SK-N-SH treated with all-trans-retinoic acid at 6 μM for 48 hours (cell line): Measurements from ENCODE around the gene ISG20.

Experiments
- ATAC-seq: fragments of 200-7000 bp; cut with Tn5 transposase; 3 replicates; pipeline ENCODE4 v1.9.1; 2020; ENCODE audit warnings: mild to moderate bottlenecking, moderate library complexity
- ARNTL ChIP-seq: fragments of 450-650 bp; formaldehyde crosslinking; IDR thresholded peaks from 2 replicates; pipeline ENCODE4 v1.5.0; 2020; ENCODE audit warnings: low read depth, mild to moderate bottlenecking, moderate library complexity, borderline replicate concordance
- BACH2 ChIP-seq: fragments of 250-450 bp; sonication (Bioruptor Pico); IDR thresholded peaks from 2 replicates; pipeline ENCODE4 v1.9.0; 2021; ENCODE audit warnings: mild to moderate bottlenecking, borderline replicate concordance
- CREB5 ChIP-seq: fragments of 250-450 bp; sonication (Bioruptor Pico); IDR thresholded peaks from 2 replicates; pipeline ENCODE4 v1.5.1; 2020; ENCODE audit warnings: low read depth, mild to moderate bottlenecking, moderate library complexity
- CSDC2 ChIP-seq: fragments of 250-450 bp; sonication (Bioruptor Pico); IDR thresholded peaks from 2 replicates; pipeline ENCODE4 v1.5.0; 2020; ENCODE audit warnings: mild to moderate bottlenecking, moderate library complexity
- CSRNP3 ChIP-seq: fragments of 250-450 bp; sonication (Bioruptor Pico); IDR thresholded peaks from 2 replicates; pipeline ENCODE4 v1.5.1; 2021; ENCODE audit warnings: mild to moderate bottlenecking, moderate library complexity
- ESRRG ChIP-seq: fragments of 250-450 bp; sonication (Bioruptor Pico); IDR thresholded peaks from 2 replicates; pipeline ENCODE4 v1.6.1; 2021; ENCODE audit warnings: mild to moderate bottlenecking
- GLIS3 ChIP-seq: fragments of 250-450 bp; sonication (Bioruptor Pico); IDR thresholded peaks from 2 replicates; pipeline ENCODE4 v1.5.0; 2020; ENCODE audit warnings: mild to moderate bottlenecking, moderate library complexity
- ISL1 ChIP-seq: fragments of 250-450 bp; sonication (Bioruptor Pico); IDR thresholded peaks from 2 replicates; pipeline ENCODE4 v2.1.2; 2022; ENCODE audit warnings: mild to moderate bottlenecking, moderate library complexity
- OSR1 ChIP-seq: fragments of 250-450 bp; sonication (Bioruptor Pico); IDR thresholded peaks from 2 replicates; pipeline ENCODE4 v1.8.0; 2022; ENCODE audit warnings: moderate library complexity, mild to moderate bottlenecking, inconsistent platforms
- PATZ1 ChIP-seq: fragments of 250-450 bp; sonication (Bioruptor Pico); IDR thresholded peaks from 2 replicates; pipeline ENCODE4 v1.8.0; 2020; ENCODE audit warnings: mild to moderate bottlenecking, moderate library complexity, borderline replicate concordance
- POU6F1 ChIP-seq: fragments of 250-450 bp; sonication (Bioruptor Pico); IDR thresholded peaks from 2 replicates; pipeline ENCODE4 v1.8.0; 2021; ENCODE audit warnings: low read depth, mild to moderate bottlenecking, moderate library complexity, borderline replicate concordance
- PPARA ChIP-seq: fragments of 250-450 bp; sonication (Bioruptor Pico); IDR thresholded peaks from 2 replicates; pipeline ENCODE4 v1.5.0; 2020; ENCODE audit warnings: mild to moderate bottlenecking, borderline replicate concordance
- RARB ChIP-seq: fragments of 250-450 bp; sonication (Bioruptor Pico); IDR thresholded peaks from 2 replicates; pipeline ENCODE4 v1.8.0; 2021; ENCODE audit warnings: mild to moderate bottlenecking, moderate library complexity
- SNAI2 ChIP-seq: fragments of 250-450 bp; sonication (Bioruptor Pico); IDR thresholded peaks from 2 replicates; pipeline ENCODE4 v1.5.0; 2020; ENCODE audit warnings: mild to moderate bottlenecking, moderate library complexity
- TCF4 ChIP-seq: fragments of 250-450 bp; sonication (Bioruptor Pico); IDR thresholded peaks from 2 replicates; pipeline ENCODE4 v1.8.0; 2021; ENCODE audit warnings: mild to moderate bottlenecking, moderate library complexity, borderline replicate concordance
- TOX ChIP-seq: fragments of 250-450 bp; sonication (Bioruptor Pico); IDR thresholded peaks from 2 replicates; pipeline ENCODE4 v1.8.0; 2021; ENCODE audit warnings: mild to moderate bottlenecking, moderate library complexity, borderline replicate concordance
- TSHZ2 ChIP-seq: fragments of 250-450 bp; sonication (Bioruptor Pico); IDR thresholded peaks from 2 replicates; pipeline ENCODE4 v1.5.0; 2020; ENCODE audit warnings: mild to moderate bottlenecking, moderate library complexity
- ZC3H10 ChIP-seq: fragments of 250-450 bp; sonication (Bioruptor Pico); IDR thresholded peaks from 2 replicates; pipeline ENCODE4 v1.5.1; 2021; ENCODE audit warnings: mild to moderate bottlenecking, moderate library complexity
- ZFP3 ChIP-seq: fragments of 250-450 bp; sonication (Bioruptor Pico); IDR thresholded peaks from 2 replicates; pipeline ENCODE4 v1.5.0; 2020; ENCODE audit warnings: mild to moderate bottlenecking, moderate library complexity
- ZFP30 ChIP-seq: fragments of 450-650 bp; formaldehyde crosslinking; IDR thresholded peaks from 2 replicates; pipeline ENCODE4 v1.5.0; 2022; ENCODE audit warnings: mild to moderate bottlenecking, moderate library complexity
- ZNF565 ChIP-seq: fragments of 450-650 bp; formaldehyde crosslinking; conservative IDR thresholded peaks from 2 replicates; pipeline ENCODE4 v1.5.0; 2020; ENCODE audit warnings: low read depth, mild to moderate bottlenecking, moderate library complexity
- ZNF8 ChIP-seq: fragments of 450-650 bp; formaldehyde crosslinking; IDR thresholded peaks from 2 replicates; pipeline ENCODE4 v1.5.0; 2020; ENCODE audit warnings: mild to moderate bottlenecking, moderate library complexity

The ISG20 gene

GRCh38 chr15:88616240-88616639, 22.6 kb upstream of the ISG20 start:
- TF ChIP-seq PPARA (CRISPR knock-in tag) (no peak), GLIS3 (CRISPR knock-in tag) (no peak), CREB5 (CRISPR knock-in tag) (no peak), ZC3H10 (no peak), ZFP30 (CRISPR knock-in tag) (no peak), ISL1 (CRISPR knock-in tag) (no peak), ZNF565 (CRISPR knock-in tag) (no peak), ARNTL (CRISPR knock-in tag) (no peak), RARB (CRISPR knock-in tag) (no peak), ZNF8 (CRISPR knock-in tag) (no peak), CSDC2 (CRISPR knock-in tag) (no peak), ZFP3 (no peak), SNAI2 (CRISPR knock-in tag) (no peak), TCF4 (CRISPR knock-in tag) (no peak)
- ATAC-seq: no peak

GRCh38 chr15:88617031-88617722, 21.6 kb upstream of the ISG20 start:
- no peak for ATAC-seq

GRCh38 chr15:88617790-88618189, 21.0 kb upstream of the ISG20 start:
- ATAC-seq: no peak
- TF ChIP-seq TSHZ2 (CRISPR knock-in tag) (no peak), CSDC2 (CRISPR knock-in tag) (no peak), CREB5 (CRISPR knock-in tag) (no peak), POU6F1 (no peak), BACH2 (no peak), ZC3H10 (no peak), ZNF8 (CRISPR knock-in tag) (no peak), ZNF565 (CRISPR knock-in tag) (no peak), ISL1 (CRISPR knock-in tag) (no peak), RARB (CRISPR knock-in tag) (no peak), ESRRG (CRISPR knock-in tag) (no peak)

More at GRCh38 chr15:88617031-88617722, 21.6 kb upstream of the ISG20 start:
- TF ChIP-seq PATZ1 (no peak), TOX (no peak), CREB5 (CRISPR knock-in tag) (no peak), PPARA (CRISPR knock-in tag) (no peak), CSRNP3 (CRISPR knock-in tag) (no peak), OSR1 (CRISPR knock-in tag) (no peak)
